DMS153 treated with DMSO at 0.1 percent for 48 hours (cell line): Measurements from ENCODE around the gene HTR3E.
A peak's percentile ranks its signal among the peaks of the same experiment; 100 is the strongest.

Experiments
- DNase-seq: peaks from one replicate; lab custom pipeline; 2025; ENCODE audit not compliant: unreplicated experiment; lab: John Stamatoyannopoulos, UW

The HTR3E gene

DNA sequence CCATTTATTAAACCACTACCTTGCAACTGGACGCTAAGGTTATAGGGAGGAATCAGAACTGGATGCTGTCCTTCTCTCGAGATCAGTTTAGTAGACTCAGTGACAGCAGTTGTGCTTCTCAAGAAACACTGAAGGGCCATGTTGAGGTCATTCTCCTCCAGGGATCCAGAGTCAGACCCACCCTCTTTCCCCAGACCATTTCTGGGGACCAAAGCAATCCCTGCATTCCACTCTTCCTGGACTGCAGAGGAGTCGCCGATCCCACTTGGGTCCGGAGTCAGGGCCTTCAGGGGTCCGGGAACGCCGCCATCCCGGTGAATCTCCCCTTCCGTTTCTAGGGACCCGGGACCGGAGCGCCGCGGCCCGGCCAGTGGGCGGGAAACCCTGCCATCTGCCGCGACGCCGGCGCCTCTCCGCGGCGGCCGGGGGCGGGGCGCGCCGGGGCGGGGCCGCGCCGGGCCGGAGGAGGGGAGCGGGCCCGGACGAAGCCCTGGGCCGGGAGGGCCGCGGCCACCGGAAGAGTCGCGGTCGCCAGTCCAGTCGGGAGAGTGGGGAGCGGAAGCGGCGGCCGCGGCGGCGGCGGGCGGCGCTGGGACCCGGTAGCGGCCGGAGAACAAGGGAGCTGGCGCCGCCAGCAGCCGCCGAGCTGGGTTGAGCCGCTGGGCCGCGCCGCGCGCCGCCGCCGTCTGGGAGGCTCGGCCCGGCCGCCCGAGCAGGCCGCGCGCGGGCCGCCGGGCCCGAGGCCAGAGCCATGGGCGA, 58.2 kb downstream of the HTR3E start, which contains the start of gene DVL3:
DVL3 (plus strand) TSS at position 493 of the 759 bp plus-strand sequence; CDS start at position 752, 259 bp downstream.
- peak; percentile 37 for DNase-seq

DNA sequence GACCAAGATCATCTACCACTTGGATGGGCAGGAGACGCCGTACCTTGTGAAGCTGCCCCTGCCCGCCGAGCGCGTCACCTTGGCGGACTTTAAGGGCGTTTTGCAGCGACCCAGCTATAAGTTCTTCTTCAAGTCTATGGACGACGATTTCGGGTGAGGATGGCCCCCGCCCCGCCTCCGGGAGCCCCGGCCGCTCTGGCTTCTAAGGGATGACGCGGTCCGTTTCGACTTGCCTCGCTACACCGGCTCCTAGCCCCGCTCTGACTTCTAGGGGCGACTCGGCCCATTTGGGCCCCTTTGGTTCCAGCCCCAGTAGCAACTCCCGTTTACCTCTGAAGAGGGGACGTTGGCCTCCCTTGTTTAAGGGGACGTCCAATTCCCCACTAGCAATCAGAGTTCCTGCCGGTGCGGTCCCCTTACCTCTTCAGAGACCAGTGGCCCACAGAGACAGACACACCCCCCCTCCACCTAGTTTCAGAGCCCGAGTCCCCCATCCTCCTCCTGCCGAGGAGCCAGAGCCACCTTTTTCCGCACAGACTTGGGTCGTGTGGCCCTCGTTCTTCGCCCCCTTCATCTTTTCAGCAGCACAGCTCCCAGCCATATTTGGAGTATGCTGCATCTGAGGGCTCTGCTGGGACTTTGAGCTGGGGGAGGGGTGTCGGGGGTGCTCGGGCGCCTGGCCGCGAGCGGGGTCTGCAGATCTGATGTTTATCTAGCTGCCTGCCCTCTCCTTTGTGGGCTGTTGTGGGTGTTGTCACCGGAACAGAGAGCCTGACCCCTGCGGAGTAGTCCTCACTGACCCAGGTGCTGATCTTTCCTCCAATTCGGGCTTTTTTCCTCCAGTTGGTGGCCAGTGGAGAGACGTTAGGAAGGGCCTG, 59.0 kb downstream of the HTR3E start:
- DNase-seq = no peak

DNA sequence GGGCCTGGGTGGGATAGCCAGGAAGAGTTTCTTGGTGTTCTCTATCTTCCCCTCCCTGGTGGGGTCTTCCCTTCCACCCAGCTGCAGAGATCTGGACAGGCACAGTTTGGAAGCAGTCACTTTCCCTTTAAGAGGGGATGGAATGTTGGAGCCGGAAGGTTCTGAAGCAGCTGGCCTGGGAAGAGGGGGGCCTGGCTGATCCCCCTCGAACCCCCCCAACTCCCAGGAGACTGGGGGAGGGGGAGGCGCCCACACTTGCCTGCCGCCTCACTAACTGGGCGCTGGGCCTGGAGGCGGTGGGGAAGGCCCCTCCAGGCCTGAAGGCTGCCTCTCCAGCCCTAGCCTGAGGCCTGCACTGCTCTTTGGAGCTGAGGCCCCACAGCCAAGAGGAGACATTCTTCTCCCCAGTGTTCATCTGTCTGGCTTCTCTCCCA, 59.7 kb downstream of the HTR3E start:
- DNase-seq = no peak
